Stimulated activated CD4-positive, alpha-beta T cell treated with anti-CD3 and anti-CD28 coated beads, Interleukin-15, amount 100 ng/mL, for 24 hours (primary cell): Measurements from ENCODE around the gene TMEM203.

Source experiments
- DNase-seq: peaks from one replicate; pipeline ENCODE4 v3.0.0-alpha.2; 2020

TMEM203 gene

DNA sequence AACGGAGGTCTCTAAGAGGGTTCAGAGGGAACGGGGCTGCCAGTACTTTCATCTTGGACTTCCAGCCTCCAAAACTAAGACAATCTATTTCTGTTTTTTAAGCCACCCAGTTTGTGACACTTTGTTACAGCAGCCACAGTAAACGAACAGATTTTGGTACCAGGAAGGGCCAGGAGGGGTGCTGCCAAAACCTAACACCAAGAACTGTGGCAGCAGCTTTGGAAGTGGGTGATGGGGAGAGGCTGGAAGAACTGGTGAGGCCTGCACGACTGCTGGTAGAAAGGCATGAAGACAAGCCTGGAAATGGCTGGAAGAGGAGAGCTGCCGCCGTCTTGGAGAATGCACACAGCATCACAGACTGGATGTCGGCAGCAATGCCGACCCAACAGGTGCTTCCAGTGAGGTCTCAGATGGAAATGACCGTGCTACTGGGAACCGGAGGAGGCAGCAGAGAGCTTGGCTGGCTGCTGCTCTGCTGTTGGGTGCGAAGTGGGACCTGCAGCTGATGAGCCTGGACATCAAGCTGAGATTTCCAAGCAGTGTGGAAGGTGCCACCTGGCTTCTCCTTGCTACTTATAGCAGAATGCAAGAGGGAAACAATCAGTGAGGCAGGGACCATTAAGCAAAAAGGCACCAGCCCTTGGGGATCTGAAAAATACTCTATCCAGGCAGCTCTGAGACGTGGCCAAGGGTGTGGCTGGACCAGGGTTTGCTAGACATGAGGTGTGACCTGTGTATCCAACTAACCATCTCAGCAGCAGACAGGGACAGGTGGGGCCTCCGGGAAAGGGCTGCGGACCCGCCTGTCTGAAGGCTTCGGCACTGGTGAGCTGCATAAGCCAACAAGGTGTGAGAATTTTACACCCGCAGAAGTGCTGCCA lies 28.9 kb downstream of the TMEM203 start:
- peak; percentile 47 for DNase-seq

DNA sequence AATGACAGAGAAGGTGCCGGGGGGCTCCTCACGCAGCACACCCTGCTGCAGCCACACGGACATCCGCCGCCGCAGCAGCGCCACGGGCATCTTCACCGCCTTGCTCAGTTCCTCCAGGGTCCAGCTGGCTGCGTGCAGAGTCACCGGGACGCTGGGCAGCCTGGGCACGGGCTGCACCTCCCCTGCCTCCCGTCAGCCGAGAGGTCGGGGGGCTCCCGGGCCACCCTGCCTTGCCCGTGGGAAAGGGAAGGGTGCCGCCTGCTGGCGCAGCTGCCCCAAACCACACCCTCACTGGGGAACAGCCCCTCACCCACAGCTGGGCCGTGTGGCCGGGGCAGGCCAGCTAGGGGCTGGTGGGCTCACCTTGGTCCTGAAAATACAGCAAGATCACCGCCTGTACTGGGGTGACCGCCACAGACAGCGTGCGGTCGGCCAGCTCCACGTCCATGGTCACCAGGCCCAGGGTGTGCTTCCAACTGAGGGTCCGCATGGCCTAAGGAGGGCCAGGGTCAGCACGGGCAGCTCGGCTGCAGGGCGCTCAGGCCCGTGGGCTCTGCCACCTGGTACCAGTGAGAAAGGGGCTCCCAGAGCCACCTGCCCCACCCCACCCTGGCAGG lies 30.0 kb downstream of the TMEM203 start:
- no peak for DNase-seq

GRCh38 chr9:137174722-137175293 lies 30.6 kb downstream of the TMEM203 start:
- DNase-seq, result peak; percentile 47

DNA sequence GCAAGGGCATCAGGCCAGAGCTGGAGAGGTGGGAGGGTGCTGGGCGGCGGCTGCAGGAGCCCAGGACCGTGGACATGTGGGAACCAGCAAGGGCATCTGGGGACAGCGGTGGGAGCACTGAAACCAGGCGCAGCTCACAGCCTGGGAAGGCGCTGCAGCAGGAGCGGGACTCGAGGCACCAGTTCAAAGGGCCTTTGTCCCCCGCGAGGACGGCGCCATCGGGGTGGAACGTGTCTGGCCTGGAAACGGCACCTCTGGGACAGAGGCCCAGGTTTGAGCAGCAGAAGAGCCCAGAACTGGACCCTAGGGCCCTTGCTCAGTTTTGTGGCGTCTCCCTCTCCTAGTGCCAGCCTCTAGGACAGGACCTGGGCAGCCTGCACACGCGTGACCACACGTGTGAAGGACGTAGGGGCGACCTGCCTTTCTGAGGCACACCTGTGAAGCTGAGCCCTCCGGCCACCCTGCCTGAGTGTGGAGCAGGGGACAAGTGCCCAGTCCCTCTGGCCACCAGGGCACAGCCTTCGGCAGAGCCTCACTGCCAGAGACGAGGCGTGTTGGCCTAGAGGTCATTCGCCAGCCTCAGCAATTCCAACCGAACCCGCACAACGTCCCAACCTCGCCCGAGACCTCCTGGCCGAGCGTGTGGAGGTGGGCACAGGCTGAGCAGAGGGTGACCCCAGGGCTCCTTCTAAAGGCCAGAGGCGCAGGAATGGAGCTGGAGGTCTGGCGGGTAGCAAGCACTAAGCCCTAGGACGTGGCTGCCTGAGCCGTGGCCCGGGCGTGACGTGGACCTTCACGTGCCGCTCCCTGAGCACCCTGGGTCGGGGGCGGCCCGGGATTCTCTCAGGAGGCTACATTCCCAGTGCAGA lies 31.4 kb downstream of the TMEM203 start:
- no peak for DNase-seq

- DNase-seq, result no peak
Observed at GRCh38 chr9:137172901-137173795, 32.3 kb downstream of the TMEM203 start.

DNA sequence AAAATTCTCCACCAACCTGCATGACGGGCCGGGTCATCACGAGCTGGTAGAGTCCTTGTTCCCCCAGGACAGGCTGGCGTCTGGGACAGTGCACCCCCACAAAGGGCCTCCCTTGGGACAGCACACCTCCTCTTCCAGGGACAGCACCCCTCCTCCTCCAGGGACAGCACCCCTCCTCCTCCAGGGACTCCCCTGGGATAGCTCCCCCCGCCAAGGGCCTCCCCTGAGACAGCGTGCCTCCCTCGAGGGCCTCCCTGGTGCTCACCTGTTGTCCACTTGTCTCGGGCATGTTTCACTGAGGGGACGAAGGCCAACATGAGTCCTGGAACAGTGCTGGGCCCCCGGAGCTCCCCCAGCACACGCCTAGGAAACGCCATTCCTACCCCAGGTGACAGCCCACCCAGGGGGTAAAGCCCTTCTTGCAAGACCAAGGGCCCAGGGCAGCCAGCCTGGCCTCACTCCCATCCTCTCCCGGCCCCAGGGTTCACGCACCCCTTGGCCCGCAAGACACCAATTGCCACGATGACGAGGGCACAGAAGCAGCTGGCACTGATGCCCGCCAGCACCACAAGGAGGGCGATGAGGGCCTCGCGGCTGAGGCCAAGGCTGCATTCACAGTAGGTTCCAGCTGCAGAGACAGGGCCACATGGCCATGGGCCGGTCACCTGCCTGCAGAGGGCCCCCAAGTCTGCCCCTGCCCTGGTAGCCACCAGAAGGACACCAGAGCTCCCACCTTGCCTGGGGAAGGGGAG lies 34.1 kb downstream of the TMEM203 start:
- no peak for DNase-seq

GRCh38 chr9:137170486-137171148 lies 34.8 kb downstream of the TMEM203 start:
- DNase-seq, result no peak

DNA sequence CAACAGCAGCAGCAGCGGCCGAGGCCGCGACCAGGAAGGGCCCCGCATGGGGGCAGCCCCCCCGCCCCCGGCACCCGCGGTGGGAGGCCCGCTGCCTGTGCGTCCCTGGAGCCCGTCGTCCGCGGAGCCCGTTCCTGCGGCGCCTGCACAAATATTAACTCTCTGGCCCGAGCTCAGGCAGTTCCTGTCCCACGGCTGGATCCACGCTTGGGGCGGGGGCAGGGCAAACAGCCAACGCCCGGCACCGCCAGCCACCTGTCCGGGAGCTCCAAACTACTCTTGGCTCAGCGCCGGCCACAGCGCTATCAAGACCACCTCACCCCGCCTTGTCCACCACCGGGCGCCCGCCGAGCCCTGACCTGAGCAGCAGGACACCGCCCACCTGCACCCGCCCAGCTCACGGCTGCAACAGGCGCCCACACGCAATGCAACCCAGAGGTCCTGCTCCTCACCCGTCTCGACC lies 35.5 kb downstream of the TMEM203 start, which contains the start of gene LRRC26:
Gene LRRC26 (minus strand): TSS at position 156 of the 463 bp plus-strand sequence. CDS start 108 bp downstream, at position 48.
- no peak for DNase-seq

GRCh38 chr9:137168904-137169856 lies 36.3 kb downstream of the TMEM203 start:
- DNase-seq, result peak; percentile 38

DNA sequence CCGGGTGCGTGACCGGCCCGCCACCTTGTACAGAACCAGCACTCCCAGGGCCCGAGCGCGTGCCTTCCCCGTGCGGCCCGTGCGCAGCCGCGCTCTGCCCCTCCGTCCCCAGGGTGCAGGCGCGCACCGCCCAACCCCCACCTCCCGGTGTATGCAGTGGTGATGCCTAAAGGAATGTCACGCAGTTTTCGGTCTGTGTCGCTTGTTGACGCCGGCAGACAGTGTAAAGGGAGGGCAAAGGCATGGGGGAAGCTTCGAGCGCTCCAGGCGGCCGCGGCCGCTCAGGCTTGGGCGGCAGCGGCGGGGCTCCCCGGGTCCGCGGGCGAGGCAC lies 36.9 kb downstream of the TMEM203 start:
- peak; percentile 29 for DNase-seq

DNA sequence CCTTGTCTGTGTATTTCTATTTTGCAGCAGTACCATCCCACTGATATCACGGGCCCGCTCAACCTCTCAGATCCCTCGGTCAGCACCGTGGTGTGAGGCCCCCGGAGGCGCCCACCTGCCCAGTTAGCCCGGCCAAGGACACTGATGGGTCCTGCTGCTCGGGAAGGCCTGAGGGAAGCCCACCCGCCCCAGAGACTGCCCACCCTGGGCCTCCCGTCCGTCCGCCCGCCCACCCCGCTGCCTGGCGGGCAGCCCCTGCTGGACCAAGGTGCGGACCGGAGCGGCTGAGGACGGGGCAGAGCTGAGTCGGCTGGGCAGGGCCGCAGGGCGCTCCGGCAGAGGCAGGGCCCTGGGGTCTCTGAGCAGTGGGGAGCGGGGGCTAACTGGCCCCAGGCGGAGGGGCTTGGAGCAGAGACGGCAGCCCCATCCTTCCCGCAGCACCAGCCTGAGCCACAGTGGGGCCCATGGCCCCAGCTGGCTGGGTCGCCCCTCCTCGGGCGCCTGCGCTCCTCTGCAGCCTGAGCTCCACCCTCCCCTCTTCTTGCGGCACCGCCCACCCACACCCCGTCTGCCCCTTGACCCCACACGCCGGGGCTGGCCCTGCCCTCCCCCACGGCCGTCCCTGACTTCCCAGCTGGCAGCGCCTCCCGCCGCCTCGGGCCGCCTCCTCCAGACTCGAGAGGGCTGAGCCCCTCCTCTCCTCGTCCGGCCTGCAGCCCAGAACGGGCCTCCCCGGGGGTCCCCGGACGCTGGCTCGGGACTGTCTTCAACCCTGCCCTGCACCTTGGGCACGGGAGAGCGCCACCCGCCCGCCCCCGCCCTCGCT lies 37.5 kb downstream of the TMEM203 start:
- DNase-seq, result no peak

DNA sequence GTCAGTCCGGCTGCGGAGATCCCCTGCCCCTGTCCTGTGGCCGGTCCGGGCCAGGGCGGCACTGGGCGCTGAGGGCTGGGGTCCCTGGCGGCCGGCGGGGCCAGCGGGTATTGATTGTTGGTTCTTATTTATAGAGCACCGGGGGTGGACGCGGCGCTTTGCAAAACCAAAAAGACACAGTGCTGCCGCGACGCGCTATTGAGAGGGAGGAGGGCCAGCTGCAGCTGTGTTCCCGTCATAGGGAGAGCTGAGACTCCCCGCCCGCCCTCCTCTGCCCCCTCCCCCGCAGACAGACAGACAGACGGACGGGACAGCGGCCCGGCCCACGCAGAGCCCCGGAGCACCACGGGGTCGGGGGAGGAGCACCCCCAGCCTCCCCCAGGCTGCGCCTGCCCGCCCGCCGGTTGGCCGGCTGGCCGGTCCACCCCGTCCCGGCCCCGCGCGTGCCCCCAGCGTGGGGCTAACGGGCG lies 38.1 kb downstream of the TMEM203 start:
- no peak for DNase-seq

GRCh38 chr9:137166380-137167229 lies 38.8 kb downstream of the TMEM203 start:
- no peak for DNase-seq

GRCh38 chr9:137165250-137165836 lies 40.1 kb downstream of the TMEM203 start:
- no peak for DNase-seq

DNA sequence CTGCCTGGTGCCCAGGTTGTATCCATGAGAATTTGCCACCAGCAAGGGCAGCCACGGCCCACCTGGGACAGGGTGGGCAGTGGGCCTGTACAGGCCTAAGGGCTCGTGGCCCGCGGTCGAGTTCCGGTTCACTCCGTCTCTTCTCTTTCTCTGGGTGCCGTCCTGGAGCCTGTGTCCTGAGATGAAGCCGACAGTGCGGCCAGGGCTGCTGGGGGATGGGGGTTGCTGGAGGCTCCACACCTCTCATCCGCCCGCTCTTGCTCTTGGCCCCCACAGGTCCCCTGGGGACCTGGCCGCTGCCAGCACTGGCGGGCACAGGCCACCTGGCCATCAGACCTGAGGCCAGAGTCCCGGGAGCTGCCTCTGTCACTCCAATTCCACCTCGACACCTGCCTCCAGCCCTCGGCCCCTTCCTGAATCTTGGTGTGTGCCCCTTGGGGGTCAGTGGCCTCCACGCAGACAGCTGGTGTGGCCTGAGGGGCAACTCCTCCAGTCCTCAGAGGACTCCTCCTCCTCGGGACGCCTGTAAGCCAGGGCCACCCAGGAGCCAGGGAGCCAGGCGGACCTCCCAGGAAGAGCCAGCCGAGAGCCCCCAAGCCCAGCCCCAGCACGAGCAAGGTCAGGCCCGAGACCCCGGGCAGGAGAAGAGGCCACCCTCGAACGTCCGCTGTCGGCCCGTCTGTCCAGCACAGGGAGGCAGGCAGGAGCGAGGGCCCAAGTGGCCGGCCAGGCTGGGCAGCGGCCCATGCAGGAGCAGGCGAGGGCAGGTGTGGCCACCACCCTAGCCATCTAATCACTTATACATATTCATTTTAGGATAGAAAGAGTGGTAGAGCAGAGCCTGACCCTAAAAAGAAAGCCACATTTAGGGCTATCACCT lies 40.8 kb downstream of the TMEM203 start:
- no peak for DNase-seq

DNA sequence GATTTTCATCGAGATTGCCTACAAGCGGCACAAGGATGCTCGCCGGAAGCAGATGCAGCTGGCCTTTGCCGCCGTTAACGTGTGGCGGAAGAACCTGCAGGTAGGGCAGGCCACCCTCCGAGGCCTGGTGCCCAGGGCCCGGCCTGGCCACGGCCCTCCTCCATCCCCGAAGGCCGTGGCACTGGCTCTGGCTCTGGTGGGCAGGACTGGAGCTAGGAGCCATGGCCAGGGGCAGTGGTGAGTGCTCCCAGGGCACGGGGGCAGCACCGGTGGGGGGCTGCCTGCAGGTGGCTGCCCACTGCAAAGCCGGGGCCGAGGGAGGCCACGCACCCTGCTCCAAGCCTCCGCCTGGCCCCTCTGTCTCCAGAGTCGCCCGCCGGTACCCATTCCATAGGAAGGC lies 41.6 kb downstream of the TMEM203 start:
- DNase-seq, result no peak
